GM19328 (cell line): ENCODE data around the gene DYNC2LI1.

ENCODE experiments used
- ATAC-seq: cut with Tn5 transposase; IDR thresholded peaks from one replicate; pipeline ENCODE4 v1.9.1; 2021; ENCODE audit warnings: mild to moderate bottlenecking, moderate library complexity; ENCODE audit not compliant: unreplicated experiment

Gene DYNC2LI1

GRCh38 chr2:43841949-43842865 is 68.4 kb downstream of the DYNC2LI1 start:
- no peak for ATAC-seq

GRCh38 chr2:43842866-43843226 is 69.0 kb downstream of the DYNC2LI1 start:
- no peak for ATAC-seq

GRCh38 chr2:43845181-43845580 is 71.3 kb downstream of the DYNC2LI1 start:
- ATAC-seq: no peak

GRCh38 chr2:43846140-43846793 is 72.4 kb downstream of the DYNC2LI1 start:
- no peak for ATAC-seq

- no peak for ATAC-seq
Measured at GRCh38 chr2:43848214-43848613, 74.4 kb downstream of the DYNC2LI1 start.

GRCh38 chr2:43851011-43851980 is 77.5 kb downstream of the DYNC2LI1 start:
- ATAC-seq: no peak

- ATAC-seq: no peak
Measured at GRCh38 chr2:43852196-43852730, 78.4 kb downstream of the DYNC2LI1 start.

- ATAC-seq: no peak
Measured at GRCh38 chr2:43853141-43854081, 79.6 kb downstream of the DYNC2LI1 start.

- ATAC-seq: no peak
Measured at GRCh38 chr2:43854671-43855070, 80.8 kb downstream of the DYNC2LI1 start.

GRCh38 chr2:43855292-43855691 is 81.5 kb downstream of the DYNC2LI1 start:
- no peak for ATAC-seq
